CD14-positive monocyte (primary cell): ENCODE results near the gene C19orf25. TPM values are rescaled to one million over a fixed set of nuclear protein-coding genes. Genes with fewer than 3 reads are reported as not detected.

Experiments used
- DNase-seq, 3 donors: peaks; one replicate each; pipeline ENCODE4 v3.0.0-alpha.2; 2011 to 2022
- H2AFZ ChIP-seq: 2 replicates; pipeline ENCODE4 v1.6.0; 2012; ENCODE audit warnings: mild to moderate bottlenecking, low read depth, low read length, inconsistent platforms; ENCODE audit not compliant: insufficient read depth, poor library complexity, severe bottlenecking
- H3K27ac ChIP-seq, 2 donors: 1 replicate in 1 of 2; 2 replicates in 1 of 2; pipeline ENCODE4 v1.5.1; 2012 to 2013; ENCODE audit warnings: low read length in 2 of 2, control low read depth in 1 of 2, inconsistent platforms in 1 of 2, low read depth in 1 of 2, mild to moderate bottlenecking in 1 of 2
- H3K27me3 ChIP-seq, 2 donors: one replicate each; pipeline versions ENCODE4 v1.6.0 to v1.6.1; 2011 to 2013; ENCODE audit warnings: low read length in 2 of 2; ENCODE audit not compliant: control insufficient read depth in 2 of 2, insufficient read depth in 2 of 2
- H3K36me3 ChIP-seq, 2 donors: replicated peaks in 1 of 2; 1 replicate in 1 of 2; 2 replicates in 1 of 2; pipeline versions ENCODE4 v1.5.1 to v1.6.1; 2012 to 2013; ENCODE audit warnings: low read length in 2 of 2, control low read depth in 1 of 2, inconsistent platforms in 1 of 2, mild to moderate bottlenecking in 1 of 2; ENCODE audit not compliant: insufficient read depth in 2 of 2, control insufficient read depth in 1 of 2
- H3K4me1 ChIP-seq, 2 donors: 1 replicate in 1 of 2; 2 replicates in 1 of 2; pipeline versions ENCODE4 v1.5.1 to v1.6.1; 2012 to 2013; ENCODE audit warnings: low read length in 2 of 2, control low read depth in 1 of 2, inconsistent platforms in 1 of 2, mild to moderate bottlenecking in 1 of 2, moderate library complexity in 1 of 2; ENCODE audit not compliant: insufficient read depth in 2 of 2, control insufficient read depth in 1 of 2
- H3K4me2 ChIP-seq: replicated peaks from 2 replicates; pipeline ENCODE3; 2012; ENCODE audit warnings: low read length, moderate library complexity, mild to moderate bottlenecking; ENCODE audit not compliant: poor library complexity, severe bottlenecking; ENCODE audit errors: extremely low read depth
- H3K4me3 ChIP-seq, 3 experiments: fragments of 200-600 bp in 1 of 3; sonication (generic) in 1 of 3; replicated peaks in 1 of 3; 1 replicate in 2 of 3; 2 replicates in 1 of 3; pipeline ENCODE4 v1.5.1; 2011 to 2013; ENCODE audit warnings: low read length in 3 of 3, mild to moderate bottlenecking in 3 of 3, control low read depth in 2 of 3, low read depth in 2 of 3, inconsistent platforms in 1 of 3, moderate library complexity in 1 of 3
- H3K79me2 ChIP-seq: 2 replicates; pipeline ENCODE4 v1.6.0; 2012; ENCODE audit warnings: mild to moderate bottlenecking, control low read depth, inconsistent platforms, low read length, moderate library complexity; ENCODE audit not compliant: insufficient read depth
- H3K9ac ChIP-seq: 2 replicates; pipeline ENCODE4 v1.6.0; 2017; ENCODE audit warnings: low read length, mild to moderate bottlenecking; ENCODE audit not compliant: insufficient read depth, poor library complexity, severe bottlenecking
- H3K9me3 ChIP-seq, 2 donors: replicated peaks in 1 of 2; 1 replicate in 1 of 2; 2 replicates in 1 of 2; pipeline versions ENCODE4 v1.5.1 to v1.6.1; 2012 to 2013; ENCODE audit warnings: low read length in 2 of 2, control low read depth in 1 of 2; ENCODE audit not compliant: control insufficient read depth in 1 of 2, insufficient read depth in 1 of 2
- H4K20me1 ChIP-seq: 2 replicates; pipeline ENCODE4 v1.6.0; 2012; ENCODE audit warnings: mild to moderate bottlenecking, low read length, control low read depth, moderate library complexity; ENCODE audit not compliant: insufficient read depth
- H3K27ac Mint-ChIP-seq, 7 donors: one replicate each; pipeline ENCODE4 v1.8.0; 2020; ENCODE audit warnings: mild to moderate bottlenecking in 7 of 7, mixed read lengths in 7 of 7, moderate library complexity in 6 of 7, inconsistent platforms in 2 of 7
- H3K27me3 Mint-ChIP-seq, 3 donors: one replicate each; pipeline ENCODE4 v1.8.0; 2021 to 2022; ENCODE audit warnings: low read depth in 3 of 3, mild to moderate bottlenecking in 3 of 3, mixed read lengths in 3 of 3, moderate library complexity in 3 of 3, inconsistent platforms in 1 of 3
- H3K36me3 Mint-ChIP-seq, 2 donors: one replicate each; pipeline ENCODE4 v1.8.0; 2020; ENCODE audit warnings: mixed read lengths in 2 of 2, inconsistent platforms in 1 of 2, mild to moderate bottlenecking in 1 of 2
- H3K4me1 Mint-ChIP-seq: one replicate; pipeline ENCODE4 v1.8.0; 2020; ENCODE audit warnings: mild to moderate bottlenecking, mixed read lengths
- H3K4me3 Mint-ChIP-seq, 2 donors: one replicate each; pipeline ENCODE4 v1.8.0; 2020; ENCODE audit warnings: mild to moderate bottlenecking in 2 of 2, mixed read lengths in 2 of 2, moderate library complexity in 1 of 2
- H3K9me3 Mint-ChIP-seq, 7 donors: one replicate each; pipeline ENCODE4 v1.8.0; 2020 to 2022; ENCODE audit warnings: mixed read lengths in 7 of 7, mild to moderate bottlenecking in 6 of 7, moderate library complexity in 6 of 7, inconsistent platforms in 2 of 7
- CTCF ChIP-seq: fragments of 200-600 bp; IDR thresholded peaks from one replicate; pipeline ENCODE4 v1.8.0; 2022; ENCODE audit warnings: antibody characterized with exemption, mild to moderate bottlenecking
- whole genome bisulfite sequencing: methylation state at CpG from one replicate; pipeline ENCODE4 v1.1.5; 2013; ENCODE audit warnings: missing lambda C conversion rate; ENCODE audit not compliant: insufficient coverage; 5-methylcytosine and 5-hydroxymethylcytosine counted together
- intact Hi-C, 2 donors: fragments of 100-400 bp; cut with micrococcal nuclease; formaldehyde crosslinking; loops; one replicate each; pipeline versions ENCODE4 v1.15.0 to v1.15.1; 2023
- polyA plus RNA-seq, 3 donors: library from polyadenylated mRNA; depleted of rRNA in 1 of 3; unstranded in 2 of 3; stranded (reverse) in 1 of 3; fragments of 300-500 nt in 2 of 3; fragments of >200 nt in 1 of 3; fragmentation: Illumina TruSeq in 2 of 3; gene quantifications; 1 replicate in 2 of 3; 2 replicates in 1 of 3; pipeline ENCODE4 v1.2.3, GENCODE V29; 2012 to 2021

Gene C19orf25
- polyA plus RNA-seq, 3 donors = 18.2 to 20.9 (median 19.9) TPM

DNA sequence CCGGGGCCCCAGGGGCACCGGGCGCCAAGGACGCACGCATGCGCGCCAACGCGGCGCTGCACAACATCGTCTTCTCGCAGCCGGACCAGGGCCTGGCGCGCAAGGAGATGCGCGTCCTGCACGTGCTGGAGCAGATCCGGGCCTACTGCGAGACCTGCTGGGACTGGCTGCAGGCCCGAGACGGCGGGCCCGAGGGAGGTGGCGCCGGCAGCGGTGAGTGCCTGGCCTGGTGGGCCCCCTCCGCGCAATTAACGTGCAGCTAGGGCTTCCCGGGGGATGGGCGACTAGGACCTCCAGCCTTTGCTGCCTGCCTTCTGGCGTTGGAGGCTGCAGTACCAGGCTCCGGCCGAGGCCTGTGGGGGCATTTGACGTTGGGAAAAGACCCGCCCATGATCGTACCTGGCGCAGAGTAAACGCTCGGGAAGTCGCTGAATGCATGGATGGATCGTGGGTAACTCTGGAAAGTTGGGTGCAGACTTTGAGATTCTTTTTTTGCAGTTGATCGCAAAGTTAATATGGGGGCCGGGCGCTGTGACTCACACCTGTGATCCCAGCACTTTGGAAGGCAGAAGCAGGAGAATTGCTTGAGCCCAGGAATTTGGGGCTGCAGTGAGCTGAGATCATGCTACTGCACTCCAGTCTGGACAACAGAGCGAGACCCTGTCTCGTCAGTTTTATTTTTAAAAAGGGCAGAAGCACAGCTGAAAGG lies 21.8 kb downstream of the C19orf25 start:
- no peak overlapping the region for H3K4me3 ChIP-seq
- H3K9ac ChIP-seq = no peak overlapping the region
- H3K4me1 ChIP-seq = peaks cover 15 to 20% of the 10 kb centered on the region in 2 donors
- H2AFZ ChIP-seq = no peak overlapping the region
- Mint-ChIP-seq H3K36me3 (peaks cover 10 to 19% of the 10 kb centered on the region in 2 donors), H3K9me3 (peaks cover 7 to 16% (median 10%) of the 10 kb centered on the region in 7 donors), H3K27ac (no peak overlapping the region), H3K27me3 (peaks cover 58 to 81% (median 76%) of the 10 kb centered on the region in 3 donors), H3K4me1 (peaks cover 18% of the 10 kb centered on the region), H3K4me3 (peak overlapping the region in 1 of 2 donors; percentile 76)
- H4K20me1 ChIP-seq = peaks cover 18% of the 10 kb centered on the region
- DNase-seq = no peak
- peaks cover 21 to 63% of the 10 kb centered on the region in 2 donors for H3K27me3 ChIP-seq
- H3K4me2 ChIP-seq = no peak overlapping the region
- intact Hi-C loops = no loop called here
- no peaks in the 10 kb centered on the region for H3K36me3 ChIP-seq
- WGBS = 14% methylated on average over 46 of the region's 48 CpGs
- H3K9me3 ChIP-seq = peaks cover 6 to 22% of the 10 kb centered on the region in 2 donors
- no peaks in the 10 kb centered on the region for H3K79me2 ChIP-seq
- H3K27ac ChIP-seq = no peak overlapping the region
- TF ChIP-seq CTCF = no peak

DNA sequence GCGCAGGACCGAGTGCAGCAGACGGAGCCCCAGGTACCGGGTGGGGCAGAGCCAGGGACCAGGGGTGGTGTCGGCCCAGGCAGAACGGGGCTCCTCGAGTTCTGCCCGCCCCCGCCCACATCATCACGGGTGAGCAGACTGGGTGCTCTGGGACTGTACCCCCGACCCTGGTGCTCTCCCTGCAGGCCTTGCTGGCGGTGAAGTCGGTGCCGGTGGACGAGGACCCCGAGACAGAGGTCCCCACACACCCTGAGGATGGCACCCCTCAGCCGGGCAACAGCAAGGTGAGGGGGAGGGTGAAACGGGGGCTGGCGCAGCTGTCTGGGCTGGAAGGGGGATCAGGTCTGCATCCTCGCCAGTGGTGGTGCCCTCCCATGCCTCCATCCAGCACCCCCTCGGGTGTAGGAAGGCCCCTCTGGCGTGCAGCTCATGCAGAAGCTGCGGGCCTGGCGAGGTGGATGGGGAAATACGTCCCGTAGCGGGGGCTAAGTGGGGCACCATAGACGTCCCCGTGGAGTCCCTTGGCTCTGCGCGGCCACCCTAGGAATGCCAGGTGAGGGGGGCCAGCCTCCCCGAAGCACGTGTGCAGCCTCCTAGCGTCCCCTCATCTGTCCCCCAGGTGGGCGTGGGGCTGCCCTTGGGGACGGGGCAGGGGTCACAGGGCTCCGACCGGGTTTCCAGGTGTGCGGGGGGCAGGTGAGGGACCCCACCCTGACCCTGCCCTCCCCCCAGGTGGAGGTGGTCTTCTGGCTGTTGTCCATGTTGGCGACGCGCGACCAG lies 22.7 kb downstream of the C19orf25 start:
- Mint-ChIP-seq H3K36me3 (peaks cover 10 to 18% of the 10 kb centered on the region in 2 donors), H3K27ac (no peak overlapping the region), H3K4me1 (peaks cover 18% of the 10 kb centered on the region), H3K4me3 (peak overlapping the region in 1 of 2 donors; percentile 87), H3K27me3 (peaks cover 66 to 85% (median 84%) of the 10 kb centered on the region in 3 donors), H3K9me3 (peaks cover 7 to 16% (median 10%) of the 10 kb centered on the region in 7 donors)
- Histone ChIP-seq H3K27ac (no peak overlapping the region), H3K79me2 (no peaks in the 10 kb centered on the region), H3K36me3 (no peaks in the 10 kb centered on the region), H2AFZ (no peak overlapping the region), H3K9me3 (peaks cover 6 to 22% of the 10 kb centered on the region in 2 donors), H3K27me3 (peaks cover 24 to 72% of the 10 kb centered on the region in 2 donors), H3K4me1 (peaks cover 15 to 20% of the 10 kb centered on the region in 2 donors), H3K4me3 (no peak overlapping the region), H3K9ac (no peak overlapping the region), H4K20me1 (peaks cover 18% of the 10 kb centered on the region), H3K4me2 (no peak overlapping the region)
- no peak for DNase-seq
- intact Hi-C loops = no loop called here
- no peak for TF ChIP-seq CTCF
- 20% methylated on average over 29 of the region's 43 CpGs for WGBS
